ENCODE data around the gene SLC2A9. TPM values are rescaled to one million over a fixed set of nuclear protein-coding genes. Genes with fewer than 3 reads are reported as not detected.

SLC2A9 gene
- total RNA-seq, 1 donor from 2014 or later: 3.6 TPM

GRCh38 chr4:9782136-9782436 is 239.2 kb downstream of the SLC2A9 start:
- Histone ChIP-seq H3K27me3 (ENCODE audit: control insufficient read depth, insufficient read depth, low read length) (peaks cover 13% of the 10 kb centered on the region), H3K36me3 (ENCODE audit: control insufficient read depth, insufficient read depth, low read length) (no peaks in the 10 kb centered on the region), H3K4me3 (ENCODE audit: low read depth, low read length) (no peak overlapping the region)
- no peak for TF ChIP-seq CTCF (IDR thresholded peaks at IDR 0.05; ENCODE audit: insufficient read depth, low read length, poor library complexity, severe bottlenecking)
- no peak for DNase-seq (ENCODE audit: low read depth)

GRCh38 chr4:9781343-9782135 is 239.8 kb downstream of the SLC2A9 start, which contains the start of gene DRD5:
DRD5 (plus strand) TSS chr4:9781634; CDS start chr4:9782030, 396 bp downstream.
- no peak for TF ChIP-seq CTCF (IDR thresholded peaks at IDR 0.05; ENCODE audit: insufficient read depth, low read length, poor library complexity, severe bottlenecking)
- no peak within 1 kb of the TSS for H3K4me3 ChIP-seq (ENCODE audit: low read depth, low read length)
- DNase-seq (ENCODE audit: low read depth): no peak
- no peaks in the 10 kb centered on the region for H3K36me3 ChIP-seq (ENCODE audit: control insufficient read depth, insufficient read depth, low read length)
- H3K27me3 ChIP-seq (ENCODE audit: control insufficient read depth, insufficient read depth, low read length): peaks cover 13% of the 10 kb centered on the region

Other genes starting within 250 kb of the SLC2A9 start
- gene DRD5, start 239.9 kb downstream of the SLC2A9 start, total RNA-seq: not detected in 2 replicates
- gene WDR1, start 95.3 kb upstream of the SLC2A9 start, total RNA-seq: 370 and 385 TPM in 2 replicates